Mesendoderm (in vitro differentiated cells): ENCODE results near the gene NAT16.

Experiments
- DNase-seq: peaks from one replicate; pipeline ENCODE4 v3.0.0; 2013
- H2AK5ac ChIP-seq: 2 replicates; pipeline ENCODE4 v1.6.1; 2013; ENCODE audit warnings: low read length, inconsistent platforms
- H2BK120ac ChIP-seq: 2 replicates; pipeline ENCODE4 v1.6.1; 2013; ENCODE audit warnings: low read depth, mild to moderate bottlenecking, low read length, moderate library complexity, mixed read lengths
- H2BK15ac ChIP-seq: replicated peaks from 2 replicates; pipeline ENCODE4 v1.6.1; 2013; ENCODE audit warnings: low read depth, mild to moderate bottlenecking, moderate library complexity
- H2BK5ac ChIP-seq: 2 replicates; pipeline ENCODE4 v1.6.1; 2013; ENCODE audit warnings: low read length, inconsistent platforms
- H3K18ac ChIP-seq: 2 replicates; pipeline ENCODE4 v1.6.1; 2013; ENCODE audit warnings: mild to moderate bottlenecking, low read length, mixed read lengths
- H3K23ac ChIP-seq: one replicate; pipeline ENCODE4 v1.6.1; 2013; ENCODE audit warnings: low read length
- H3K27ac ChIP-seq: 2 replicates; pipeline ENCODE4 v1.5.1; 2013; ENCODE audit warnings: low read depth, mild to moderate bottlenecking, inconsistent platforms, low read length, moderate library complexity
- H3K27me3 ChIP-seq: 2 replicates; pipeline ENCODE4 v1.6.1; 2013; ENCODE audit warnings: low read length, control low read depth, mild to moderate bottlenecking, inconsistent platforms; ENCODE audit not compliant: insufficient read depth, poor library complexity
- H3K36me3 ChIP-seq: 2 replicates; pipeline ENCODE4 v1.6.1; 2013; ENCODE audit warnings: low read length, inconsistent platforms; ENCODE audit not compliant: control insufficient read depth, insufficient read depth
- H3K4ac ChIP-seq: one replicate; pipeline ENCODE4 v1.6.1; 2013; ENCODE audit warnings: low read depth, mild to moderate bottlenecking, low read length, moderate library complexity
- H3K4me1 ChIP-seq: 2 replicates; pipeline ENCODE4 v1.6.1; 2013; ENCODE audit warnings: low read depth, low read length, inconsistent platforms; ENCODE audit not compliant: control insufficient read depth
- H3K4me2 ChIP-seq: 2 replicates; pipeline ENCODE4 v1.6.1; 2013; ENCODE audit warnings: low read length
- H3K4me3 ChIP-seq: 2 replicates; pipeline ENCODE4 v1.5.1; 2013; ENCODE audit warnings: mild to moderate bottlenecking, low read length
- H3K56ac ChIP-seq: one replicate; pipeline ENCODE4 v1.6.1; 2013; ENCODE audit warnings: low read length
- H3K79me1 ChIP-seq: 2 replicates; pipeline ENCODE4 v1.6.1; 2013; ENCODE audit warnings: low read length, inconsistent platforms
- H3K79me2 ChIP-seq: 2 replicates; pipeline ENCODE4 v1.6.1; 2013; ENCODE audit warnings: mild to moderate bottlenecking, low read length; ENCODE audit not compliant: control insufficient read depth, insufficient read depth
- H3K9ac ChIP-seq: 2 replicates; pipeline ENCODE4 v1.6.1; 2013; ENCODE audit warnings: low read length, inconsistent platforms
- H4K5ac ChIP-seq: one replicate; pipeline ENCODE4 v1.6.1; 2013; ENCODE audit warnings: low read length
- H4K8ac ChIP-seq: one replicate; pipeline ENCODE4 v1.6.1; 2013; ENCODE audit warnings: low read depth, mild to moderate bottlenecking, control low read depth, low read length, moderate library complexity
- WGBS: extraction: QIAGEN DNeasy Blood & Tissue Kit; methylation state at CpG from one replicate; pipeline ENCODE4 v1.1.7; 2013; ENCODE audit warnings: low lambda C conversion rate, missing lambda C conversion rate; ENCODE audit not compliant: insufficient coverage; ENCODE audit errors: extremely low coverage; 5-methylcytosine and 5-hydroxymethylcytosine counted together

The NAT16 gene

GRCh38 chr7:101128040-101128834 lies 51.9 kb downstream of the NAT16 start:
- no peaks in the 10 kb centered on the region for H3K36me3 ChIP-seq
- no peak overlapping the region for H3K56ac ChIP-seq
- H4K5ac ChIP-seq, result no peak overlapping the region
- H2BK120ac ChIP-seq, result no peak overlapping the region
- no peak overlapping the region for H3K27ac ChIP-seq
- no peak overlapping the region for H3K18ac ChIP-seq
- H4K8ac ChIP-seq, result no peak overlapping the region
- H3K79me2 ChIP-seq, result no peaks in the 10 kb centered on the region
- H3K27me3 ChIP-seq, result no peaks in the 10 kb centered on the region
- no peak overlapping the region for H3K4me3 ChIP-seq
- peak overlapping the region; percentile 25 for H3K9ac ChIP-seq
- H2AK5ac ChIP-seq, result no peak overlapping the region
- no peak overlapping the region for H3K4me2 ChIP-seq
- no peak overlapping the region for H3K4ac ChIP-seq
- H3K23ac ChIP-seq, result no peak overlapping the region
- no peaks in the 10 kb centered on the region for H3K79me1 ChIP-seq
- no peak overlapping the region for H2BK15ac ChIP-seq
- no CpG with 5 or more reads among the region's 14 CpGs for WGBS
- H2BK5ac ChIP-seq, result no peak overlapping the region
- DNase-seq, result no peak
- H3K4me1 ChIP-seq, result no peaks in the 10 kb centered on the region

GRCh38 chr7:101127460-101128039 lies 52.5 kb downstream of the NAT16 start:
- no peak overlapping the region for H3K18ac ChIP-seq
- no peak overlapping the region for H3K27ac ChIP-seq
- H3K4ac ChIP-seq, result no peak overlapping the region
- no peaks in the 10 kb centered on the region for H3K79me2 ChIP-seq
- H3K4me2 ChIP-seq, result peak overlapping the region; percentile 11
- H3K36me3 ChIP-seq, result no peaks in the 10 kb centered on the region
- no peak for DNase-seq
- no peak overlapping the region for H2AK5ac ChIP-seq
- no peaks in the 10 kb centered on the region for H3K79me1 ChIP-seq
- no peak overlapping the region for H2BK120ac ChIP-seq
- no peak overlapping the region for H2BK5ac ChIP-seq
- WGBS, result no CpG with 5 or more reads among the region's 3 CpGs
- no peak overlapping the region for H3K23ac ChIP-seq
- peaks cover 2% of the 10 kb centered on the region for H3K4me1 ChIP-seq
- H3K4me3 ChIP-seq, result no peak overlapping the region
- H4K5ac ChIP-seq, result no peak overlapping the region
- H3K56ac ChIP-seq, result peak overlapping the region; percentile 40
- H3K9ac ChIP-seq, result peak overlapping the region; percentile 12
- H3K27me3 ChIP-seq, result no peaks in the 10 kb centered on the region
- H4K8ac ChIP-seq, result no peak overlapping the region
- H2BK15ac ChIP-seq, result no peak overlapping the region

GRCh38 chr7:101126651-101127459 lies 53.2 kb downstream of the NAT16 start, which contains the start of gene SERPINE1:
Gene SERPINE1 (plus strand): TSS chr7:101127104. CDS start chr7:101128394, 1,290 bp downstream.
- no peak within 1 kb of the TSS for H4K8ac ChIP-seq
- H3K18ac ChIP-seq, result peak within 1 kb of the TSS; percentile 15
- no peak within 1 kb of the TSS for H2BK120ac ChIP-seq
- no peak within 1 kb of the TSS for H3K23ac ChIP-seq
- no peak within 1 kb of the TSS for H2BK5ac ChIP-seq
- no peak within 1 kb of the TSS for H4K5ac ChIP-seq
- no peaks in the 10 kb centered on the region for H3K79me1 ChIP-seq
- H3K27me3 ChIP-seq, result no peaks in the 10 kb centered on the region
- no peak within 1 kb of the TSS for H2BK15ac ChIP-seq
- peak within 1 kb of the TSS; percentile 18 for H3K4me2 ChIP-seq
- peak within 1 kb of the TSS; percentile 31 for H2AK5ac ChIP-seq
- no CpG with 5 or more reads among the region's 22 CpGs for WGBS
- peak within 1 kb of the TSS; percentile 12 for H3K9ac ChIP-seq
- no peak within 1 kb of the TSS for H3K4me3 ChIP-seq
- no peaks in the 10 kb centered on the region for H3K36me3 ChIP-seq
- peak within 1 kb of the TSS; percentile 40 for H3K56ac ChIP-seq
- peaks cover 4% of the 10 kb centered on the region for H3K4me1 ChIP-seq
- DNase-seq, result peak; percentile 95
- no peak within 1 kb of the TSS for H3K27ac ChIP-seq
- peak within 1 kb of the TSS; percentile 19 for H3K4ac ChIP-seq
- H3K79me2 ChIP-seq, result no peaks in the 10 kb centered on the region

- H3K79me1 ChIP-seq, result no peaks in the 10 kb centered on the region
- H3K4me1 ChIP-seq, result peaks cover 4% of the 10 kb centered on the region
- no peaks in the 10 kb centered on the region for H3K36me3 ChIP-seq
- peak overlapping the region; percentile 31 for H2AK5ac ChIP-seq
- no peak overlapping the region for H4K8ac ChIP-seq
- H3K18ac ChIP-seq, result peak overlapping the region; percentile 15
- WGBS, result no CpG with 5 or more reads among the region's 15 CpGs
- peak overlapping the region; percentile 19 for H3K4ac ChIP-seq
- H3K4me2 ChIP-seq, result no peak overlapping the region
- H4K5ac ChIP-seq, result no peak overlapping the region
- no peak overlapping the region for H2BK15ac ChIP-seq
- H3K56ac ChIP-seq, result peak overlapping the region; percentile 17
- H3K79me2 ChIP-seq, result no peaks in the 10 kb centered on the region
- no peak overlapping the region for H2BK5ac ChIP-seq
- H3K27ac ChIP-seq, result no peak overlapping the region
- H3K23ac ChIP-seq, result no peak overlapping the region
- H3K4me3 ChIP-seq, result no peak overlapping the region
- H2BK120ac ChIP-seq, result no peak overlapping the region
- H3K9ac ChIP-seq, result no peak overlapping the region
- no peak for DNase-seq
- H3K27me3 ChIP-seq, result no peaks in the 10 kb centered on the region
Measured at GRCh38 chr7:101125989-101126650, 54.0 kb downstream of the NAT16 start.

- peaks cover 4% of the 10 kb centered on the region for H3K4me1 ChIP-seq
- H4K8ac ChIP-seq, result no peak overlapping the region
- H3K4me2 ChIP-seq, result no peak overlapping the region
- no peak overlapping the region for H3K4ac ChIP-seq
- H3K18ac ChIP-seq, result peak overlapping the region; percentile 8
- no peak overlapping the region for H3K4me3 ChIP-seq
- H3K79me2 ChIP-seq, result no peaks in the 10 kb centered on the region
- WGBS, result no CpG with 5 or more reads among the region's 7 CpGs
- no peak overlapping the region for H3K9ac ChIP-seq
- H3K23ac ChIP-seq, result no peak overlapping the region
- no peak overlapping the region for H2BK5ac ChIP-seq
- no peaks in the 10 kb centered on the region for H3K79me1 ChIP-seq
- H2BK120ac ChIP-seq, result no peak overlapping the region
- DNase-seq, result peak; percentile 83
- H4K5ac ChIP-seq, result no peak overlapping the region
- H2AK5ac ChIP-seq, result no peak overlapping the region
- no peaks in the 10 kb centered on the region for H3K36me3 ChIP-seq
- H3K56ac ChIP-seq, result no peak overlapping the region
- no peak overlapping the region for H2BK15ac ChIP-seq
- H3K27ac ChIP-seq, result no peak overlapping the region
- H3K27me3 ChIP-seq, result no peaks in the 10 kb centered on the region
Measured at GRCh38 chr7:101124376-101125056, 55.6 kb downstream of the NAT16 start.
